OCI-LY1 (cell line): Measurements from ENCODE around the gene GMDS.

ENCODE experiments used
- EZH2 ChIP-seq: fragments of 200-600 bp; sonication (generic), shearing (Covaris generic); IDR thresholded peaks from 2 replicates; pipeline ENCODE4 v1.8.0; 2017; ENCODE audit warnings: borderline replicate concordance, mixed run types, mild to moderate bottlenecking, antibody characterized with exemption, low read length, moderate library complexity, mixed read lengths
- TF ChIP-seq, protein P1 (sequence below): fragments of 200-600 bp; sonication (generic), shearing (Covaris generic); IDR thresholded peaks from 2 replicates; pipeline ENCODE4 v1.5.1; 2017; ENCODE audit warnings: mild to moderate bottlenecking, antibody characterized with exemption, low read length, moderate library complexity, mixed read lengths

DNA sequence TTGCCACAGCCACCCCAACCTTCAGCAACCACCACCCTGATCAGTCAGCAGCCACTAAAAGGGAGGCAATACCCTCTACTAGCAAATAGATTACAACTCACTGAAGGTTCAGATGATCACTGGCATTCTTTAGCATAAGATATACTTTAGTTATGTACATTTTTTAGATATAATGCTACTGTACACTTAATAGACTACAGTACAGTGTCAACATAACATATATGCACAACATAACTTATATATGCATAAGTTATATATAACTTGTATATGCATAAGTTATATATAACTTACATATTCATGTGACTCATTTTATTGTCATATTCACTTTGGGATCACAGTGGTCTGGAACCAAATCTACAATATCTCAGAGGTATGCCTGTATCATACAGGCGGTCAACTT is 61.7 kb downstream of the GMDS start:
- TF ChIP-seq, protein P1, sequence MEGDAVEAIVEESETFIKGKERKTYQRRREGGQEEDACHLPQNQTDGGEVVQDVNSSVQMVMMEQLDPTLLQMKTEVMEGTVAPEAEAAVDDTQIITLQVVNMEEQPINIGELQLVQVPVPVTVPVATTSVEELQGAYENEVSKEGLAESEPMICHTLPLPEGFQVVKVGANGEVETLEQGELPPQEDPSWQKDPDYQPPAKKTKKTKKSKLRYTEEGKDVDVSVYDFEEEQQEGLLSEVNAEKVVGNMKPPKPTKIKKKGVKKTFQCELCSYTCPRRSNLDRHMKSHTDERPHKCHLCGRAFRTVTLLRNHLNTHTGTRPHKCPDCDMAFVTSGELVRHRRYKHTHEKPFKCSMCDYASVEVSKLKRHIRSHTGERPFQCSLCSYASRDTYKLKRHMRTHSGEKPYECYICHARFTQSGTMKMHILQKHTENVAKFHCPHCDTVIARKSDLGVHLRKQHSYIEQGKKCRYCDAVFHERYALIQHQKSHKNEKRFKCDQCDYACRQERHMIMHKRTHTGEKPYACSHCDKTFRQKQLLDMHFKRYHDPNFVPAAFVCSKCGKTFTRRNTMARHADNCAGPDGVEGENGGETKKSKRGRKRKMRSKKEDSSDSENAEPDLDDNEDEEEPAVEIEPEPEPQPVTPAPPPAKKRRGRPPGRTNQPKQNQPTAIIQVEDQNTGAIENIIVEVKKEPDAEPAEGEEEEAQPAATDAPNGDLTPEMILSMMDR, result no peak
- TF ChIP-seq EZH2, result no peak
